Gastrocnemius medialis (tissue), 4 donors: Measurements from ENCODE around the gene DNAJC19. TPM values are rescaled to one million over a fixed set of nuclear protein-coding genes. Genes with fewer than 3 reads are reported as not detected.
"Not testable (repeated sequence)": the region's sequence is repeated elsewhere in the genome, so short reads cannot be mapped to it uniquely, and the experiment has no call there.

Experiments
- ATAC-seq, 2 donors: fragments of 150-250 bp; one replicate each; pipeline ENCODE4 v1.9.1; 2016
- DNase-seq, 2 donors: peaks; one replicate each; pipeline ENCODE4 v3.0.0-alpha.2; 2019
- H3K27ac ChIP-seq, 4 donors: fragments of 200-600 bp; sonication (generic); 1 replicate in 1 of 4; 2 replicates in 3 of 4; pipeline ENCODE4 v1.5.1; 2016 to 2018; ENCODE audit warnings: mild to moderate bottlenecking in 2 of 4, moderate library complexity in 1 of 4
- H3K27me3 ChIP-seq, 3 donors: fragments of 200-600 bp; sonication (generic) in 2 of 3; 1 replicate in 1 of 3; 2 replicates in 2 of 3; pipeline versions ENCODE4 v1.5.1 to v1.6.0; 2016 to 2019; ENCODE audit warnings: mild to moderate bottlenecking in 1 of 3, moderate library complexity in 1 of 3
- H3K36me3 ChIP-seq, 2 donors: fragments of 200-600 bp; sonication (generic) in 1 of 2; one replicate each; pipeline ENCODE4 v1.5.1; 2017 to 2018
- H3K4me1 ChIP-seq, 2 donors: fragments of 200-600 bp; sonication (generic) in 1 of 2; one replicate each; pipeline ENCODE4 v1.5.1; 2016 to 2017; ENCODE audit warnings: mild to moderate bottlenecking in 2 of 2
- H3K4me3 ChIP-seq, 4 donors: fragments of 200-600 bp; sonication (generic) in 3 of 4; 1 replicate in 1 of 4; 2 replicates in 3 of 4; pipeline ENCODE4 v1.5.1; 2016 to 2019; ENCODE audit warnings: mild to moderate bottlenecking in 2 of 4
- H3K9me3 ChIP-seq, 3 donors: fragments of 200-600 bp; sonication (generic) in 2 of 3; 1 replicate in 1 of 3; 2 replicates in 2 of 3; pipeline ENCODE4 v1.5.1; 2016 to 2019
- POLR2A ChIP-seq, 2 donors: fragments of 450-650 bp; IDR thresholded peaks; one replicate each; pipeline ENCODE4 v1.6.1; 2017; ENCODE audit warnings: antibody characterized with exemption in 2 of 2, mild to moderate bottlenecking in 2 of 2, moderate library complexity in 2 of 2
- in situ Hi-C, 4 donors: fragments of 200-750 bp; cut with MboI; loops; one replicate each; pipeline versions ENCODE4 v1.15.0 to v1.8.0; 2017; ENCODE audit warnings: low sequenced_read_pairs in 4 of 4
- intact Hi-C: fragments of 100-400 bp; cut with DNase I; formaldehyde crosslinking; loops from one replicate; pipeline ENCODE4 v1.15.1; 2023; ENCODE audit warnings: low total_unique reads
- total RNA-seq, 4 donors: library from RNA; depleted of rRNA; stranded (reverse); fragments of >200 nt; gene quantifications; one replicate each; pipeline versions ENCODE4 v1.1.0 to v1.2.3, GENCODE V29; 2016
- TF ChIP-seq, protein P1 (sequence below), 5 experiments: fragments of 450-650 bp in 3 of 5; fragments of 200-600 bp in 2 of 5; sonication (generic) in 2 of 5; IDR thresholded peaks in 4 of 5; conservative IDR thresholded peaks in 1 of 5; 1 replicate in 4 of 5; 2 replicates in 1 of 5; pipeline ENCODE4 v1.5.1; 2016 to 2019; ENCODE audit warnings: antibody characterized with exemption in 5 of 5, mild to moderate bottlenecking in 3 of 5, moderate library complexity in 3 of 5

DNAJC19 gene
- total RNA-seq, 4 donors from 2014 or later = 34.2 to 51.7 (median 38.0) TPM

GRCh38 chr3:180996415-180996932 lies 6.9 kb upstream of the DNAJC19 start:
- Histone ChIP-seq H3K36me3 (no peaks in the 10 kb centered on the region), H3K4me1 (no peaks in the 10 kb centered on the region), H3K9me3 (no peaks in the 10 kb centered on the region), H3K27ac (no peak overlapping the region), H3K27me3 (no peaks in the 10 kb centered on the region), H3K4me3 (no peak overlapping the region)
- no peak for DNase-seq
- intact Hi-C loops (no loop called here), in situ Hi-C loops (no loop called here)
- no peak for ATAC-seq
- TF ChIP-seq POLR2A (IDR thresholded peaks at IDR 0.05) = no peak
- TF ChIP-seq, protein P1, sequence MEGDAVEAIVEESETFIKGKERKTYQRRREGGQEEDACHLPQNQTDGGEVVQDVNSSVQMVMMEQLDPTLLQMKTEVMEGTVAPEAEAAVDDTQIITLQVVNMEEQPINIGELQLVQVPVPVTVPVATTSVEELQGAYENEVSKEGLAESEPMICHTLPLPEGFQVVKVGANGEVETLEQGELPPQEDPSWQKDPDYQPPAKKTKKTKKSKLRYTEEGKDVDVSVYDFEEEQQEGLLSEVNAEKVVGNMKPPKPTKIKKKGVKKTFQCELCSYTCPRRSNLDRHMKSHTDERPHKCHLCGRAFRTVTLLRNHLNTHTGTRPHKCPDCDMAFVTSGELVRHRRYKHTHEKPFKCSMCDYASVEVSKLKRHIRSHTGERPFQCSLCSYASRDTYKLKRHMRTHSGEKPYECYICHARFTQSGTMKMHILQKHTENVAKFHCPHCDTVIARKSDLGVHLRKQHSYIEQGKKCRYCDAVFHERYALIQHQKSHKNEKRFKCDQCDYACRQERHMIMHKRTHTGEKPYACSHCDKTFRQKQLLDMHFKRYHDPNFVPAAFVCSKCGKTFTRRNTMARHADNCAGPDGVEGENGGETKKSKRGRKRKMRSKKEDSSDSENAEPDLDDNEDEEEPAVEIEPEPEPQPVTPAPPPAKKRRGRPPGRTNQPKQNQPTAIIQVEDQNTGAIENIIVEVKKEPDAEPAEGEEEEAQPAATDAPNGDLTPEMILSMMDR (IDR thresholded peaks at IDR 0.05 in 4 of 5, conservative IDR thresholded peaks at IDR 0.05 in 1 of 5) = no peak

GRCh38 chr3:180990505-180990904 lies 969 bp upstream of the DNAJC19 start:
- DNase-seq = no peak
- Histone ChIP-seq H3K36me3 (peaks cover 0 to 14% of the 10 kb centered on the region in 2 donors), H3K4me3 (peak overlapping the region; percentile 74 to 94 (median 84)), H3K27me3 (no peaks in the 10 kb centered on the region), H3K9me3 (no peaks in the 10 kb centered on the region), H3K27ac (peak overlapping the region; percentile 91 to 97 (median 92)), H3K4me1 (peaks cover 32 to 33% of the 10 kb centered on the region in 2 donors)
- in situ Hi-C loops (no loop called here), intact Hi-C loops (loop anchor here (2.0 to 5.0 kb wide), 2 partner anchors 122 to 188 kb away; no protein-coding TSS in a partner anchor)
- no peak for TF ChIP-seq POLR2A (IDR thresholded peaks at IDR 0.05)
- TF ChIP-seq, protein P1 (IDR thresholded peaks at IDR 0.05 in 4 of 5, conservative IDR thresholded peaks at IDR 0.05 in 1 of 5) = no peak
- ATAC-seq = no peak

- ATAC-seq (no peak), DNase-seq (no peak)
- Histone ChIP-seq H3K4me1 (peaks cover 33 to 43% of the 10 kb centered on the region in 2 donors), H3K27me3 (no peaks in the 10 kb centered on the region), H3K36me3 (peaks cover 0 to 21% of the 10 kb centered on the region in 2 donors), H3K27ac (peak overlapping the region; percentile 34 to 93 (median 62)), H3K9me3 (no peaks in the 10 kb centered on the region), H3K4me3 (no peak overlapping the region)
- TF ChIP-seq, protein P1 (IDR thresholded peaks at IDR 0.05 in 4 of 5, conservative IDR thresholded peaks at IDR 0.05 in 1 of 5) = no peak
- no peak for TF ChIP-seq POLR2A (IDR thresholded peaks at IDR 0.05)
- in situ Hi-C loops (no loop called here), intact Hi-C loops (loop anchor here (5.0 kb wide), 1 partner anchor 385 kb away; the partner anchor contains the start of gene TTC14)
These were observed 2.2 kb downstream of the DNAJC19 start for GRCh38 chr3:180987344-180987743.

DNA sequence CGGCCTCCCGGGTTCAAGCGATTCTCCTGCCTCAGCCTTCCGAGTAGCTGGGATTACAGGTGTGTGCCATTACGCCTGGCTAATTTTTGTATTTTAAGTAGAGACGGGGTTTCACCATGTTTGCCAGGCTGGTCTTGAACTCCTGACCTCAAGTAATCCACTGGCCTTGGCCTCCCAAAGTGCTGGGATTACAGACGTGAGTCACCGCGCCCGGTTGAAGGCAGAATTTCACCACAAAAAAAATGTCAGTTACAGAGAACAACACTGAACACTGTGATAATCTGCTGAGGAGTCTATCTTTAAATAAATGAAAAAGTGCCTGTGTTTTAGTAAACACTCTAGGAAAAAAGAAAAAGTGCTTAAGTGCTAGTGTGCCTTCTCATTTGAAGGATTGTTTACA lies 3.2 kb downstream of the DNAJC19 start:
- in situ Hi-C loops, H3K9me3 ChIP-seq, ATAC-seq, H3K4me3 ChIP-seq, H3K27me3 ChIP-seq, DNase-seq: not testable (repeated sequence)
- Histone ChIP-seq H3K27ac (peak overlapping the region; percentile 34 to 93 (median 62)), H3K36me3 (peaks cover 0 to 21% of the 10 kb centered on the region in 2 donors), H3K4me1 (peaks cover 38 to 52% of the 10 kb centered on the region in 2 donors)
- intact Hi-C loops = loop anchor here (5.0 kb wide), 1 partner anchor 384 kb away; the partner anchor contains the start of gene TTC14

GRCh38 chr3:180983136-180983535 lies 6.4 kb downstream of the DNAJC19 start:
- no peaks in the 10 kb centered on the region for H3K9me3 ChIP-seq
- TF ChIP-seq POLR2A (IDR thresholded peaks at IDR 0.05) = no peak
- TF ChIP-seq, protein P1 (IDR thresholded peaks at IDR 0.05 in 4 of 5, conservative IDR thresholded peaks at IDR 0.05 in 1 of 5) = no peak
- ATAC-seq (no peak), DNase-seq (no peak)
- intact Hi-C loops = no loop called here
- H3K36me3 ChIP-seq = peaks cover 0 to 25% of the 10 kb centered on the region in 2 donors
- in situ Hi-C loops = no loop called here
- peak overlapping the region in 3 of 4 donors; percentile 7 to 80 (median 45) for H3K27ac ChIP-seq
- H3K4me1 ChIP-seq = peaks cover 44 to 52% of the 10 kb centered on the region in 2 donors
- H3K4me3 ChIP-seq = no peak overlapping the region
- no peaks in the 10 kb centered on the region for H3K27me3 ChIP-seq
